SKM-1 (cell line): ENCODE data around the gene SMAD1.
"Not testable (repeated sequence)": the region's sequence is repeated elsewhere in the genome, so short reads cannot be mapped to it uniquely, and the experiment has no call there.

Experiments used
- DNase-seq: peaks from one replicate; lab custom pipeline; 2025; ENCODE audit not compliant: unreplicated experiment; lab: John Stamatoyannopoulos, UW

Gene SMAD1

DNA sequence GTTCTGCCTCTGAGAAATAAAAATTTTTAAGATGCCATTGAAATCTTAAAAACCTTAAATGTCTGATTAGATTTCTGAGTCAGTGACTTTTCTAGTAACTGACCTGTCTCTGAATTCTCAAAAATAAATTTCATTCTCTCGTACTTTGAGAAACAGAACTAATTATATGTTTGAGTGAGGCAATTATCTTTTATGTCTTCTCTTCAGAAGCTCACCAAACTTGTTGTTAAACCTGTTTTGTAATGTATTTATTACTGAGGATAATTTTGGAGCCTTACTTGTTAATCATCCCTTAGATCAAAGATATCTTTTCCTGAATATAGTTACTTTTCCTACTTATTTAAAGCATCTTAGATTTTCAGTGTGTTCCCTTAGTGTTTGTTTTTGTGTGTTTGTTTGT, 73.0 kb downstream of the SMAD1 start:
- DNase-seq: no peak

DNA sequence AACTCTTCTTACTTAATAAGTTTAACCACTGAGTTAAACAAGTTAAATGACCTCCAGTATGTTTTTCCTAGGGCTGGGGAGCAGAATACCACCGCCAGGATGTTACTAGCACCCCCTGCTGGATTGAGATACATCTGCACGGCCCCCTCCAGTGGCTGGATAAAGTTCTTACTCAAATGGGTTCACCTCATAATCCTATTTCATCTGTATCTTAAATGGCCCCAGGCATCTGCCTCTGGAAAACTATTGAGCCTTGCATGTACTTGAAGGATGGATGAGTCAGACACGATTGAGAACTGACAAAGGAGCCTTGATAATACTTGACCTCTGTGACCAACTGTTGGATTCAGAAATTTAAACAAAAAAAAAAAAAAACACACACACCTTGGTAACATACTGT, 76.1 kb downstream of the SMAD1 start:
- DNase-seq: peak; percentile 56

DNA sequence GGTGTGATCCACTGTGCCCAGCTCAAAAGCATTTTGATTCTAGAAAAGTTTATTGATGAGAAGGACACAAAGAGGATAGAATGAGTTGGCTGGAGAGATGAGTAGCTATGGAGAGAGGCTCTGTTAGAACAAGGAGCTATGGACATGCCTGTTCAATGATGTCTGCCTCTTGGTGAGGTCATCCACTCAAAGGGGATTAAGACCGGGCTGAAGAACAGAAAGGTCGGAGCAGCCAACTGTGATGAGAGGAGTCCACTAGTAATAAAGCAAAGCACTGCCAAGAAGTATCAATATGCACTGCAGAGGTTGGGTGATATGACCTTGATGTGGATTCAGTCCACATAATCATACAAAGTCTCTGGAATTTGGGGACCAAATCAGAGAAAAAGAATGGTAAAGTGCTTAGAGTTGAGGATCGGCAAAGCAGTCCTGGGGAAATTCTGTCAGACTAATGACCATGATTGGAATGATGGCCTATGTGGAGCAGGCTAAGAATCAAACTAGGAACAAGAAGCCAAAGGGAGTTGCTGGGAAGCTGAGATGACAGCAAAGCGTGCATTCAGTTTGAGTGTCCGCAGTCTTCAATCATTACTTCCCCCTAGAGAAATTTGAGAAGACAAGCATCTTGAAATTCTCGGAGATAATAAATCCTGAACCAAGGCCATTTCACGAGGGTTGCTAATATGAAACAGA, 81.8 kb downstream of the SMAD1 start:
- DNase-seq: no peak

DNA sequence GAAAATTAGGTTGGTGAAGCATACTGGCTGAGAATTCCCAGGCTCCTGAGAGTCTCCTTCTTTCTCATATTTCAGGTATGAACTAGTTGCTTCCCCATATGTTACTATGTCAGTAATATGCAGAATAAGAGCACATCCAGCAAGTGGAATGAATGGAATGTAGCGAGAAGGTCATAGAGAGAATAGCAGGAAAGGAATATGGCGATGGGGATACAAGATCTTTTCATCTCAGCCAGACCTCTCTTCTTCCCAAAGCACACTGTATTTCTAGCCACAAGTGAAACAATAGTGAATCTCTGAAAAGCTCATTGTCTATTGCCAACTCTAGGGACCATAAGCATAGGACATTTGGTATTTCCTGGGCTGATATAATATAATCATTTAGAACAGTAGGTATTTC, 82.9 kb downstream of the SMAD1 start:
- DNase-seq: no peak

DNA sequence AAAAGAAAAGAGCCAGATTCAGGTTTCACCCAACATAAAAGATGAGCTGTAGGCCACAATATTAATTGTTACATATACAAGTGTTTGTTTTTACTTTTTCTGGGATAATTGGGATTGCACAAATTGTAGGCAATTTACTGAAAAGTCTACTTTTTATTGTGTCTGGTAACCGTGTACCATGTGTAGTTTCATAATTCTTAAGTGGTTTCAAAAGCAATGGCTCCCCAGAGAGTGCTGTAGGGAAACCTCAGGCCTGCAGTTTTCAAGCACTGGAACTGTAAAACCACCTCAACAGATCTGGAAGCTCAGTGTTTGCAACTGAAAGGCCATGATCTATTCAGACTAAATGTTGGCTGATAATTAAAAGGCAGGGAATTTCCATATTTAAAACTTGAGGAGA, 83.7 kb downstream of the SMAD1 start:
- DNase-seq: no peak

DNA sequence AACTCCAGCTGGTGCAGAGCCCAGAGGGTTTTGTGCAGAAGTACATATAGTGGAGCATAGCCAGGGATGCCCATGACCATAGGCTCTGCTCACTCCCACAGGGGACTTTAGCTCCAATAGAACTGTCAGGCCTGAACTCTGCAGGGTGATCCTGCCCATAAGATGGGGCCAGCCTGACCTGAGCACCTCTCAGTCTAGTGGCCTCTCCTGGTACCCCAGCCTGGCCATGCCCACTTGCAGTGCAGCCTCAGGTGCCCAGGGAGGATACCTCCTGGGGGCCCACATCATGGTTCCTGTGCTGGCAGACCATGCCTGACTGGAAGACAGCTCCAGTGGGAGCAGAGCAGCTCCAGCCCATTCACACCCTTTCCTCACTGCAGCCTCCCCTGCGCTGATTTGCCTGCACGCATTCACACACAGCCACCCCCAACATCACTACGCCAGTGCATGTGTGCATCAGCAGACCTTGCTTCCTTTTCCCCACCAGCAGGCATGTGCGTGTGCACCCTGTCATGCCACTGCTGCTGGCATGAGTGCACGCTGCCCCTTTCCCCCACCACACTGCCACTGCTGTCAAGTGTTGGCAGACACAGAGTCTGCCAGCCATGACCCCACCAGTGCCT, 84.5 kb downstream of the SMAD1 start:
- DNase-seq: no peak

DNA sequence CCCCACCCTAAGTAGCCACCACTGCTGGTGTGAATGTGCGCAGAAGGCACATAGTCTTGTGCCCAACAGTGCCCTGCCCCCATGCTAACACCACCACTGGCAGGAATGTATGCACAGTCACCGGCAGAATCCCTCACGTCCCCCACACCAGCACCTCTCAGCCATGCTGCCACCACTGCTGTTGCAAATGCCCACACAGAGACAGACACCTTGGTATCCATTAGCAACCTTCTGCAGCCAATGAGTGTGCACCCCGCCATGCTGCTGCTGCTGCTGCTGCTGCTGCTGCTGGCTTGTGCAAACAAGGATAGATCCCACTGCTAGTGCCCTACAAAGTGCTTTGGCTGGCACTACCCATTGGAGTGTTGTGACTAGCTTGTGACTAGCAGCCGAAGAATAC, 85.1 kb downstream of the SMAD1 start:
- DNase-seq: no peak

DNA sequence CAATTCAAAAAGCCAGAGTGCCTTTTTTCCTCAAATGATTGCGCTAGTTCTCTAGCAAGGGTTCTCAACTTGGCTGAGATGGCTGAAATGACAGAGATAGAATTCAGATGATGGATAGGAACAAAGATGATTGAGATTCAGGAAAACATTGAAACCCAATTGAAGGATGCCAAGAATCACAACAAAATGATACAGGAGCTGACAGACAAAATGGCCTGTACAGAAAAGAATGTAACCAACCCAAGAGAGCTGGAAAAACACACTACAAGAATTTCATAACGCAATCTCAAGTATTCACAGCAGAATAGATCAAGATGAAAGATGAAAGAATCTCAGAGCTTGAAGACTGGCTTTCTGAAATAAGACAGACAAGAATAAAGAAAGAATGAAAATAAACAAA, 85.9 kb downstream of the SMAD1 start:
- DNase-seq: no peak

DNA sequence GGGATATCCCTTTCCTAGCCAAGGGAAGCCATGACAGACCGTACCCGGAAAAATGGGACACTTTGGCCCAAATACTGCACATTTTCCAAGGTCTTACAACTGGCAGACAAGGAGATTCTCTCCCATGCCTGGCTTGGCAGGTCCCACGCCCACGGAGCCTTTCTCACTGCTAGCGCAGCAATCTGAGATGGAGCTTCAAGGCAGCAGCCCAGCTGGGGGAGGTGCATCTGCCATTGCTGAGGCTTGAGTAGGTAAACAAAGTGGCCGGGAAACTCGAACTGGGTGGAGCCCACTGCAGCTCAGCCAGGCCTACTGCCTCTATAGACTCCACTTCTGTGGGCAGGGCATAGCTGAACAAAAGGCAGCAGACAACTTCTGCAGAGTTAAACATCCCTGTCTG, 92.9 kb downstream of the SMAD1 start:
- DNase-seq: not testable (repeated sequence)

DNA sequence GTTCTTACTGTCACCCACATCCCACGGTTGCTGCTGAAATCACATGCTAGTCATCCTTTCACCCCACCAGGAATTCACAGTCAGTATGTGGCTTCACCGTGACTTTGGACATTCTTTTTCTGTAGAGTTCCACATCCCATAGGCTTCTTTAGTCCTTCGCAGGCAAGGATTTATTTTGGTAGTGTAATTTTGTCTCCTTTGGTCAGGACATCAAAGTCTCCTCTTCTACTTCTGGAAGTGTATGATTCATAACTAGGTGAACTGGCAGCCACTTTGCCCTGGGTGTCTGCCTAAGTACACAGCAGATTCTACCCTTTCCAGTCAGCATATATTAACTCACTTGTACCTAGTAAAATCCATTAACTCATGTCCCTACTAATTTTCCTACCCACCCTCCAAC, 99.3 kb downstream of the SMAD1 start:
- DNase-seq: no peak

DNA sequence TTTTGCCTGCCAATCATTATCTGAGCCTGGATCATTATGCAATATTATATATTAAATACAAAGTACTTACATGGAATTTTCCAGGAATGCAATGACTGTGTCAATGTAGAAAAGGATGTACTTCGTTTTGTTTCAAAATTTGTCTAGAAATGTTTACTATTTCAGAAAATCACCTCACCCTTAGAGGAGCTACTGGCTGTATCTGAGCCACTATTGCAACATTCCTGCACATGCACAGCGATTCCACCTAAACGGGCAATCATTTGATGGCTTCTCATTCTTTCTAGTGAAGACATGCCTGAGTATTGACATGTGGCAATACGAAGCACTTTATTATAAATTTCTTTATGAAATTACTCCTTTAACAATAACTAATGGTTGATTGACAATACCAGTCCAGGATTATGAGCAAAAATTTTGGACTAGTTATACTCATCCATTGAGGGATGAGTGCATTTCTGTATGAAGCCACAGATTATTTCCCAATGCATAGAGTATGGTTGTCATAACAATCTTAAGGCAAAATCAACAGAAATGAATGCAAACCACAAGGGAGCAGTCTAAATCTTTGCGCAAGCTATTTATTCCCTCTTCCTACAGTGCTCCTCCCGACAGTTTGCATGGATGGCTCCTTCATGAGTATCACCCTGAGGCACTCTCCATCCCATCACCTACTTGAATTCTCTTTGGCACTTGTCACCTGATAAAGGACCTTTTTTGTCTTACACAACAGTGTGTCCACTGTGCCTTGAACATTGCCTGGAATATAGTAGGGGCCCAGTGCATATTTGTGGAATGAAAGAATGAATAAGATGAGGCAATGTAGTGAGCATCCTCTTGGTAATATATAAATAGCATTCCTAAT, 101.8 kb downstream of the SMAD1 start:
- no peak for DNase-seq

DNA sequence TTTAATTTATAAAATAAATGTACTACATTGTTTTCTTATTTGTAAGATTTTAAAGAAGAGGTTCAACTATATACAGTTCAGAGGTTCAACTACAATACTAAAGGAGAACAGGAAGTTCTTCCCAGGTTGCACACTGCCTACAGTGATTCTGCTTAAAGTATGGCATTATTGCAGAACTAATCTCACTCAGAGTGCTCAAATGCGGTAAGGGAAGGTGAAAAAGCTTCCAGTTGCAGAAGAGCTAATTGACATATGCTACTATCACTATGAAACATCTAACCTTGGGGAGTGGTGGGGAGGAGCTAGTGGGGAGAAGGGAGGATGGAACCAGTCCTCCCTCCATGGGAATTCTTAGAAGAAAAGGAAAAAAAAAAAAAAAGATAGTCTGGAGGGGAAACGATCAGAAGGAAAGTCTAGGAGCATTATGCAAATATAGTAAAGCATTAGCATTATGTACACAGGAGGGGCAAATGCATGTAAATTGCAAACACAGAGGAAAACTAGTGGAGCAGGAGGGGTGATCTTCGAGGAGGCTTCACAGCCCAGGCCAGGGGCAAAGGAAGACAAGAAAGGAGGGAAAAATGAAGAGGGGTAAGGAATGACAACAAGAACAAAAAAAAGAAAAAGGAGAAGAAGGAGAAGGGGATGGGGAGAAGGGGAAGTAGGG, 105.6 kb downstream of the SMAD1 start:
- DNase-seq: no peak

DNA sequence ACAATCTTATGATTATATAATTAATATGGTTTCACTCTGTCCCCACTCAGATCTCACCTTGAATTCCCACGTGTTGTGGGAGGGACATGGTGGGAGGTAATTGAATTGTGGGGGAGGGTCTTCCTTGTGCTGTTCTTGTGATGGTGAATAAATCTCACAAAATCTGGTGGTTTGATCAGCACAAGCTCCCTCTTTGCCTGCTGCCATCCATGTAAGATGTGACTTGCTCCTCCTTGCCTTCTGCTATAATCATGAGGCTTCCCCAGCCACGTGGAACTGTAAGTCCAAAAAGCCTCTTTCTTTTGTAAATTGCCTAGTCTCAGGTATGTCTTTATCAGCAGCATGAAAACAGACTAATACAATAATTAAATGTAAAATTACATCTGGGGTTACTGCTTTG, 107.7 kb downstream of the SMAD1 start:
- not testable (repeated sequence) for DNase-seq

DNA sequence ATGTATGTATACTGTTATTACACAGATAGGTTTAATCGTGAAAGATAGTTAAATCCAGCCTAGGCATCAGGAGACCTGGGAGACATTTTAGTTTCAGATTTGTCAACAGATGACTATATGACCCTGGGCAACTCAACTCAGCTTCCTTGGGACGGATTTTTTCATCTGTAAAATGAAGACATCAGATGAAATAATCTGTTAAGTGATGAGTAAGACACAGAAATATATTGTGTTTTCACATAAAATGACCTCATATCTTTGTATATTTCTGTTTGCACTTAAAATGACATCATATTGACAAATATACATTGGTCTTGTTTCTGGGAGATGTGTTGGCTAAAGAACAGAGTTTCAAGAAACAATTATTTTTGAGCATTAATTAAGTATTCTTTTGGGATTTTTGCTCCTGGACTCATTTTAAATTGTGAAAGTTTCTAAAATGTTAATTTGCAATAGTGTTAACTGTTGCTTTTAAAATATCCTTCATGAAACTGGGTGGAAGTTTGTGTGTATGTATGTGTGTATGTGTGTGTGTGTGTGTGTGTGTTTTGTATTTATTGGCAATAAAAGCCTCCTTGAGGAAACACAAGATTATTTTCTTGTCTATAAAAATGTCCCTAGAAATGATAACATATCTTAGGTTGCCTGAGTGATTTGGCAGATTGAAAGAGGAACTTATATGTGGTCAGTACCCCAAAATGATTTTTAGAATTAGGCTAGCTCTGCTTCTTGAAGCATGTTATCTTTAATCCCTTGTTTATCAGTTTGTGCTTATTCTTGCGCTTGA, 108.5 kb downstream of the SMAD1 start:
- no peak for DNase-seq

DNA sequence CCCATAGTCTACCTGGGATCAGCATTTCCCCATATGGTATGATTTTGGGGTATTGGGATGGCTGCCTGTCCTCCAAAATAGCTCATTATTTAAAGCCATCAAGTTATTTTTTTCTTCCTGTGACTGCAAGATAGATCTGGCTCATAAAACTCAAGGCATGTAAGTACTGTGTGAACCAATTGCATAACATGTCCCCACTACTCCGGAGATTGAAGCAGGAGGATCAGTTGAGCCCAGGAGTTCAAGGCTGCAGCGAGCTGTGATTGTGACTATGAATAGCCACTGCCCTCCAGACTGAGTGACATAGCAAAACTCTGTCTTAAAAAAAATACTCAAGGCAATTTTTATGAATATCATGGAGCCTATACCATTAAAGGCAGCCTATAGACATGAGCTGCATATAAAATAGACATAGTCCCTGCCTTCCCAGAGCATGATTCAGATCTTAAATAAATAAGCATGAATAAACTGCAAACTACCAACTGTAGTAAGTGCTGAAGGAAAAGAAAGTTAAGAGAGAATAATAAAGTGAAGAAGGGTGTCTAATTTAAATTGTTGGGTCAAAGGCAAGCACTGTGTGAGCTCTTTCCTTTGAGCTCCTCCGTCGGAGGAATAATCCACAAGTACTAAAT, 120.6 kb downstream of the SMAD1 start:
- no peak for DNase-seq

DNA sequence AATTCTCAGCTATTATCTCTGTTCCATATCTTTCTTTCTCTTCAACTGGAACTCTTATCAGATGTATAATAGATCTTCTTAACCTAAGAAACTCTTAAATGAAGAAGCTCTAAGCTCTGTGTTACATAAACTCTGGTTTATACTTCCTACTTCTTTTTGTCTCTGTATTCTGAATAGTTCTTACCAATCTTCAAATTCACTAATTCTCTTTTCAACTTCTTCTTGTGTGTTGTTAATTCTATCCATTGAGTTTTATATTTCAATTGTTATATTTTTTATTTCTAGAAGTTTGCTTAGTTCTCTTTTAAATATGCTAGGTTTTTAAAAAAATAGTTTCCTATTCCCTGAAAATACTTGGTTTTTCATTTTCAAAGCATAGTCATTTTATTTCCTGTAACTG, 124.3 kb downstream of the SMAD1 start:
- DNase-seq: no peak
